K562 (cell line): ENCODE results near the gene RALGAPB. TPM values are rescaled to one million over a fixed set of nuclear protein-coding genes. Genes with fewer than 3 reads are reported as not detected.
A peak's percentile ranks its signal among the peaks of the same experiment; 100 is the strongest.

Source experiments
- DLX4 ChIP-seq: fragments of 250-450 bp; sonication (Bioruptor Pico); IDR thresholded peaks from 2 replicates; pipeline ENCODE4 v1.6.1; 2021; ENCODE audit warnings: mild to moderate bottlenecking
- DMBX1 ChIP-seq: fragments of 250-450 bp; sonication (Bioruptor Pico); IDR thresholded peaks from 2 replicates; pipeline ENCODE4 v1.8.0; 2022; ENCODE audit warnings: inconsistent platforms, mild to moderate bottlenecking, moderate library complexity, borderline replicate concordance
- E2F3 ChIP-seq: fragments of 250-450 bp; sonication (Bioruptor Pico); IDR thresholded peaks from 2 replicates; pipeline ENCODE4 v1.4.0; 2020; ENCODE audit warnings: mild to moderate bottlenecking
- HNRNPK ChIP-seq: fragments of 200-400 bp; formaldehyde crosslinking; IDR thresholded peaks from one replicate; pipeline ENCODE4 v1.6.1; 2018; ENCODE audit warnings: mild to moderate bottlenecking, low read depth, low read length; ENCODE audit not compliant: poor library complexity, severe bottlenecking
- KLF16 ChIP-seq: IDR thresholded peaks from 2 replicates; pipeline ENCODE4 v1.6.1; 2016; ENCODE audit warnings: antibody characterized with exemption
- MXD1 ChIP-seq: fragments of 250-450 bp; sonication (Bioruptor Pico); IDR thresholded peaks from 2 replicates; pipeline ENCODE4 v1.8.0; 2021; ENCODE audit warnings: borderline replicate concordance, mild to moderate bottlenecking, moderate library complexity; ENCODE audit not compliant: poor library complexity, severe bottlenecking
- NRF1 ChIP-seq, 2 experiments: fragments of 450-650 bp; IDR thresholded peaks in 1 of 2; conservative IDR thresholded peaks in 1 of 2; 2 replicates each; pipeline ENCODE4 v1.6.1; 2014; ENCODE audit warnings: mild to moderate bottlenecking in 2 of 2
- PTBP1 ChIP-seq: fragments of 200-400 bp; formaldehyde crosslinking; IDR thresholded peaks from 2 replicates; pipeline ENCODE4 v1.6.1; 2017; ENCODE audit warnings: low read depth, low read length
- RBM25 ChIP-seq: fragments of 200-400 bp; formaldehyde crosslinking; IDR thresholded peaks from 2 replicates; pipeline ENCODE4 v1.6.1; 2018; ENCODE audit warnings: low read length, low read depth, moderate library complexity; ENCODE audit not compliant: severe bottlenecking
- RNF2 ChIP-seq: sonication (generic); IDR thresholded peaks from 2 replicates; pipeline ENCODE4 v1.6.1; 2016
- SMARCB1 ChIP-seq: IDR thresholded peaks from 2 replicates; pipeline ENCODE4 v1.6.1; 2011; ENCODE audit warnings: improper control_type of control experiment, low read depth; ENCODE audit not compliant: insufficient read length
- TCF7 ChIP-seq: sonication (generic); IDR thresholded peaks from 2 replicates; pipeline ENCODE4 v1.6.1; 2016; ENCODE audit warnings: antibody characterized with exemption, borderline replicate concordance
- ZC3H11A ChIP-seq: IDR thresholded peaks from 2 replicates; pipeline ENCODE4 v1.6.1; 2012; ENCODE audit warnings: low read depth, low read length, improper control_type of control experiment
- ZKSCAN3 ChIP-seq: fragments of 250-450 bp; sonication (Bioruptor Pico); IDR thresholded peaks from 2 replicates; pipeline ENCODE4 v1.4.0; 2020
- ZNF184 ChIP-seq: sonication (generic); formaldehyde crosslinking; IDR thresholded peaks from 2 replicates; pipeline ENCODE4 v1.5.0; 2020; ENCODE audit warnings: missing genetic modification reagents
- ZNF197 ChIP-seq: fragments of 200-800 bp; sonication (Bioruptor generic); IDR thresholded peaks from 2 replicates; pipeline ENCODE4 v1.6.1; 2016; ENCODE audit warnings: low read depth, missing genetic modification characterization, missing compliant biosample characterization
- ZNF318 ChIP-seq, 2 experiments: fragments of 450-650 bp; IDR thresholded peaks; 2 replicates each; pipeline ENCODE4 v1.6.1; 2016; ENCODE audit warnings: mild to moderate bottlenecking in 2 of 2, borderline replicate concordance in 1 of 2, low read depth in 1 of 2, moderate library complexity in 1 of 2
- ZNF512 ChIP-seq: IDR thresholded peaks from 2 replicates; pipeline ENCODE4 v1.6.1; 2016; ENCODE audit warnings: missing genetic modification characterization, missing compliant biosample characterization
- polyA plus RNA-seq, 8 experiments: library from polyadenylated mRNA; depleted of rRNA in 4 of 8; stranded (reverse) in 5 of 8; unstranded in 3 of 8; fragments of >200 nt; fragmentation: Nextera tagmentation in 2 of 8; fragmentation: Illumina TruSeq in 1 of 8; extraction: Ambion mirVana in 2 of 8; extraction: Trizol in 1 of 8; gene quantifications; 2 replicates each; pipeline versions ENCODE4 v1.2.1 to v1.2.3, GENCODE V29; 2011 to 2014; ENCODE audit warnings: inconsistent platforms in 1 of 8, missing spikeins in 1 of 8
- total RNA-seq, 7 experiments: library from RNA; depleted of rRNA in 6 of 7; stranded (reverse); fragments of >200 nt in 6 of 7; fragmentation: Illumina TruSeq in 2 of 7; extraction: Trizol in 2 of 7; gene quantifications; 2 replicates each; pipeline versions ENCODE4 v1.2.1 to v1.2.3, GENCODE V29; 2011 to 2021; ENCODE audit warnings: low replicate concordance in 1 of 7

Gene RALGAPB
- total and polyA plus RNA-seq, 9 of the 15 experiments (the other 6 are each of a cell fraction or from before 2014, with no cell fraction given): 4.3 to 25.6 (median 13.6) TPM

GRCh38 chr20:38452880-38453624, 19.6 kb upstream of the RALGAPB start (continued):
- TF ChIP-seq ZNF318 (IDR thresholded peaks at IDR 0.05; ENCODE audit: borderline replicate concordance in 1 of 2, low read depth in 1 of 2) (no peak), HNRNPK (no peak), PTBP1 (no peak), RNF2 (no peak), ZC3H11A (no peak), NRF1 (conservative IDR thresholded peaks at IDR 0.05 in 1 of 2, IDR thresholded peaks at IDR 0.05 in 1 of 2) (peak; percentile 45 to 63), DLX4 (CRISPR knock-in tag) (no peak), E2F3 (no peak), MXD1 (no peak), ZNF512 (tag) (no peak), TCF7 (no peak), DMBX1 (CRISPR knock-in tag) (no peak; the same call in 1 of the 2 replicates), RBM25 (no peak), ZKSCAN3 (CRISPR knock-in tag) (no peak), SMARCB1 (no peak), ZNF197 (CRISPR knock-in tag) (no peak), ZNF184 (no peak), KLF16 (peak; percentile 36; the same call in 1 of the 2 replicates)
